Smooth muscle cell (in vitro differentiated cells): ENCODE measurements around the gene TBCE. TPM values are rescaled to one million over a fixed set of nuclear protein-coding genes. Genes with fewer than 3 reads are reported as not detected.
"Not testable (repeated sequence)": the region's sequence is repeated elsewhere in the genome, so short reads cannot be mapped to it uniquely, and the experiment has no call there.

Source experiments
- DNase-seq: peaks from one replicate; lab custom pipeline; 2025; ENCODE audit not compliant: unreplicated experiment; lab: John Stamatoyannopoulos, UW
- H2AFZ ChIP-seq: fragments of 200-600 bp; sonication (generic); 2 replicates; pipeline ENCODE4 v1.6.0; 2016; ENCODE audit warnings: antibody characterized with exemption, low read depth, mild to moderate bottlenecking
- H3F3A ChIP-seq: fragments of 200-600 bp; sonication (generic); 2 replicates; pipeline ENCODE4 v1.6.0; 2017; ENCODE audit warnings: antibody characterized with exemption, low read depth
- H3K27ac ChIP-seq: fragments of 200-600 bp; sonication (generic); 2 replicates; pipeline ENCODE4 v1.5.1; 2016; ENCODE audit warnings: low read depth, mild to moderate bottlenecking
- H3K27me3 ChIP-seq: fragments of 200-600 bp; sonication (generic); 2 replicates; pipeline ENCODE4 v1.6.1; 2016; ENCODE audit warnings: low read depth, mild to moderate bottlenecking
- H3K36me3 ChIP-seq: fragments of 200-600 bp; sonication (generic); 2 replicates; pipeline ENCODE4 v1.5.1; 2016; ENCODE audit warnings: low read depth
- H3K4me1 ChIP-seq: fragments of 200-600 bp; sonication (generic); 2 replicates; pipeline ENCODE4 v1.5.1; 2016; ENCODE audit warnings: low read depth
- H3K4me2 ChIP-seq: fragments of 200-600 bp; sonication (generic); 2 replicates; pipeline ENCODE4 v1.6.0; 2016; ENCODE audit warnings: mild to moderate bottlenecking
- H3K4me3 ChIP-seq: fragments of 200-600 bp; sonication (generic); 2 replicates; pipeline ENCODE4 v1.5.1; 2016; ENCODE audit warnings: mild to moderate bottlenecking
- H3K79me2 ChIP-seq: fragments of 200-600 bp; sonication (generic); 2 replicates; pipeline ENCODE4 v1.6.0; 2016; ENCODE audit warnings: low read depth, mild to moderate bottlenecking
- H3K9ac ChIP-seq: fragments of 200-600 bp; sonication (generic); 2 replicates; pipeline ENCODE4 v1.6.0; 2016; ENCODE audit warnings: low read depth
- H3K9me3 ChIP-seq: fragments of 200-600 bp; sonication (generic); replicated peaks from 2 replicates; pipeline ENCODE4 v1.5.1; 2016; ENCODE audit warnings: low read depth
- H4K20me1 ChIP-seq: fragments of 200-600 bp; sonication (generic); 2 replicates; pipeline ENCODE4 v1.6.0; 2016; ENCODE audit warnings: low read depth
- WGBS: methylation state at CpG from one replicate; pipeline ENCODE4 v1.1.7; 2016; ENCODE audit warnings: low lambda C conversion rate; 5-methylcytosine and 5-hydroxymethylcytosine counted together
- polyA plus RNA-seq: library from polyadenylated mRNA; unstranded; fragments of >200 nt; fragmentation: Nextera tagmentation; extraction: Ambion mirVana; gene quantifications from 2 replicates; pipeline ENCODE4 v1.2.1, GENCODE V29; 2016
- total RNA-seq: library from RNA; depleted of rRNA; stranded (reverse); fragments of >200 nt; gene quantifications from 2 replicates; pipeline ENCODE4 v1.2.3, GENCODE V29; 2014
- TF ChIP-seq, protein P1 (sequence below): fragments of 200-600 bp; sonication (generic); IDR thresholded peaks from 2 replicates; pipeline ENCODE4 v1.5.1; 2017; ENCODE audit warnings: borderline replicate concordance, mild to moderate bottlenecking, antibody characterized with exemption; ENCODE audit not compliant: insufficient read depth, poor library complexity, severe bottlenecking

The TBCE gene
- total and polyA plus RNA-seq, 2 experiments from 2014 or later, result 24.0 to 28.4 TPM

DNA sequence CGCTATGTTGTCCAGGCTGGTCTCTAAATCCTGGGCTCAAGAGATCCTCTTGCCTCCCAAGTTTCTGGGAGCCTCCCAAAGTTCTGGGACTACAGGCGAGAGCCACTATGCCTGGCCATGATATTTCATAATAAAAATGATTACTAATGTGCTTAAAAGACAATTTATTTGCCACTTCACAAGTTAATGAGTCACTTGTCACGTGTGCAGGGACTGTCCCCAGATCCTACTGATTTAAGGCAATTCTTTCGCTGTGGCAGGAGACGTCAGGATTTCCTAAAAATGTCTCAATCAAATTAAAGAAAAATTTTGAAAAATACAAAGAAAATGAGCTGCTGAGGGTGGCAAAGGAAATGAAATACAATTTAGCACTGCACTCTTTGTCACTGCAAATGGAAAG is 93.5 kb downstream of the TBCE start:
- Histone ChIP-seq H3K79me2 (no peaks in the 10 kb centered on the region), H3K9me3 (no peaks in the 10 kb centered on the region), H3K4me3 (no peak overlapping the region), H3K27me3 (no peaks in the 10 kb centered on the region), H3K27ac (no peak overlapping the region), H3K4me2 (no peak overlapping the region), H3K36me3 (peaks cover 9% of the 10 kb centered on the region), H4K20me1 (no peaks in the 10 kb centered on the region), H3F3A (no peaks in the 10 kb centered on the region), H3K9ac (no peak overlapping the region), H3K4me1 (no peaks in the 10 kb centered on the region), H2AFZ (no peak overlapping the region)
- whole genome bisulfite sequencing, result 96% methylated on average over 5 of the region's 5 CpGs
- TF ChIP-seq, protein P1, sequence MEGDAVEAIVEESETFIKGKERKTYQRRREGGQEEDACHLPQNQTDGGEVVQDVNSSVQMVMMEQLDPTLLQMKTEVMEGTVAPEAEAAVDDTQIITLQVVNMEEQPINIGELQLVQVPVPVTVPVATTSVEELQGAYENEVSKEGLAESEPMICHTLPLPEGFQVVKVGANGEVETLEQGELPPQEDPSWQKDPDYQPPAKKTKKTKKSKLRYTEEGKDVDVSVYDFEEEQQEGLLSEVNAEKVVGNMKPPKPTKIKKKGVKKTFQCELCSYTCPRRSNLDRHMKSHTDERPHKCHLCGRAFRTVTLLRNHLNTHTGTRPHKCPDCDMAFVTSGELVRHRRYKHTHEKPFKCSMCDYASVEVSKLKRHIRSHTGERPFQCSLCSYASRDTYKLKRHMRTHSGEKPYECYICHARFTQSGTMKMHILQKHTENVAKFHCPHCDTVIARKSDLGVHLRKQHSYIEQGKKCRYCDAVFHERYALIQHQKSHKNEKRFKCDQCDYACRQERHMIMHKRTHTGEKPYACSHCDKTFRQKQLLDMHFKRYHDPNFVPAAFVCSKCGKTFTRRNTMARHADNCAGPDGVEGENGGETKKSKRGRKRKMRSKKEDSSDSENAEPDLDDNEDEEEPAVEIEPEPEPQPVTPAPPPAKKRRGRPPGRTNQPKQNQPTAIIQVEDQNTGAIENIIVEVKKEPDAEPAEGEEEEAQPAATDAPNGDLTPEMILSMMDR, result no peak
- DNase-seq, result no peak

DNA sequence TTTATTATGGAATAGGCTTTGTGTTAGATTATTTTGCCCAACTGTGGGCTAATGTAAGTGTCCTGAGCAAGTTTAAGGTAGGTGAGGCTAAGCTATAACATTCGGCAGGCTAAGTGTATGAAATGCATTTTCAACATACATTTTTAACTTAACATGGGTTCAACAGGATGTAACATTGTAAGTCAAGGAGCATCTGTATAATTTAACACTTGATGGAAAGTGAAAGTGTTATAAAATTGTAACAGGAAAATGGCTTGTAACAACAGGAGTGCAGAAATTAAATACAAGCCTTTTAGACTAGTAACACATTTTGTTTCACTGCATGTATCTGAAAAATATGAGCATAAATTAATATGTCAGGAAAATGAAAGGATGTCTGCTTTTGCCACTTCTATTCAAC is 94.7 kb downstream of the TBCE start:
- no peaks in the 10 kb centered on the region for H3F3A ChIP-seq
- H4K20me1 ChIP-seq, result no peaks in the 10 kb centered on the region
- H3K79me2 ChIP-seq, result no peaks in the 10 kb centered on the region
- 92% methylated on average over 1 of the region's 1 CpG for WGBS
- TF ChIP-seq, protein P1, result no peak
- peaks cover 9% of the 10 kb centered on the region for H3K36me3 ChIP-seq
- H2AFZ ChIP-seq, result no peak overlapping the region
- no peak overlapping the region for H3K27ac ChIP-seq
- H3K9ac ChIP-seq, result no peak overlapping the region
- no peaks in the 10 kb centered on the region for H3K9me3 ChIP-seq
- no peaks in the 10 kb centered on the region for H3K4me1 ChIP-seq
- no peaks in the 10 kb centered on the region for H3K27me3 ChIP-seq
- no peak overlapping the region for H3K4me3 ChIP-seq
- no peak overlapping the region for H3K4me2 ChIP-seq
- no peak for DNase-seq

DNA sequence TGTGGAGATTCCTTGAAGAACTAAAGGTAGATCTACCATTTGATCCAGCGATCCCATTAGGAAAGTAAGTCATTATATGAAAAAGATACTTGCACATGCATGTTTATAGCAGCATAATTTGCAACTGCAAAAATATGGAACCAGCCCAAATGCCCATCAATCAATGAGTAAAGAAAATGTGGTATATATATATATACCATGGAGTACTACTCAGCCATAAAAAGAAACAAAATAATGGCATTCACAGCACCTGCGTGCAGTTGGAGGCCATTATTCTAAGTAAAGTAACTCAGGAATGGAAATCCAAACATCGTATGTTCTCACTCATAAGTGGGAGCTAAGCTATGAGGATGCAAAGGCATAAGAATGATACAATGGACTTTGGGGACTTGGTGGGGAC is 95.6 kb downstream of the TBCE start:
- H3K4me2 ChIP-seq, DNase-seq, H3K4me3 ChIP-seq, H3K9ac ChIP-seq, H3K36me3 ChIP-seq, H3F3A ChIP-seq, H4K20me1 ChIP-seq, H3K79me2 ChIP-seq, H3K27ac ChIP-seq, H3K27me3 ChIP-seq, H2AFZ ChIP-seq, H3K4me1 ChIP-seq, H3K9me3 ChIP-seq: not testable (repeated sequence)
- 96% methylated on average over 3 of the region's 3 CpGs for WGBS

DNA sequence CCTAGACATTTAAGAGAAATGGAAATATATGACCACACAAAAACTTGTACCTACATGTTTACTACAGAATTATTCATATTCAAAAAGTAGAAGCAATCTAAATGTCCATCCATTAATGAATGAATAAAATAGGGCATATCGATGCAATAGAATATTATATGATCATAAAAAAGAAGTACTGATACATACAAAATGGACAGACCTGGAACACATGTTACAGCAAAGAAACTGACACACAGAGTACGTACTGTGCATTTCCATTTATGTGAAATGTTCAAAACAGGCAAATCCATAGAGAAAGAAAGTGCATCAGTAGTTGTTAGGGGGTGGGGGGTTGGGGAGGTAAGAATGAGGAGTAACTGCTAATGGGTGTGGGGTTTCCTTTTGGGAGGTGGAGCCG is 97.8 kb downstream of the TBCE start:
- no peaks in the 10 kb centered on the region for H3K4me1 ChIP-seq
- H3K9ac ChIP-seq, result no peak overlapping the region
- H3K4me2 ChIP-seq, result no peak overlapping the region
- no peak overlapping the region for H2AFZ ChIP-seq
- H3K27ac ChIP-seq, result no peak overlapping the region
- no peaks in the 10 kb centered on the region for H3F3A ChIP-seq
- no peaks in the 10 kb centered on the region for H4K20me1 ChIP-seq
- DNase-seq, result no peak
- TF ChIP-seq, protein P1, result no peak
- H3K9me3 ChIP-seq, result no peaks in the 10 kb centered on the region
- WGBS, result 100% methylated on average over 3 of the region's 3 CpGs
- H3K4me3 ChIP-seq, result no peak overlapping the region
- no peaks in the 10 kb centered on the region for H3K79me2 ChIP-seq
- no peaks in the 10 kb centered on the region for H3K27me3 ChIP-seq
- peaks cover 9% of the 10 kb centered on the region for H3K36me3 ChIP-seq
